Activated CD4-positive, CD25-positive, alpha-beta regulatory T cell treated with anti-CD3 and anti-CD28 coated beads, Interleukin-2, amount 50 U/mL, for 72 hours (primary cell): ENCODE results near the gene CHSY3.

Source experiments
- DNase-seq: peaks from one replicate; pipeline ENCODE4 v3.0.0; 2021

CHSY3 gene

GRCh38 chr5:130102960-130103359 lies 198.7 kb downstream of the CHSY3 start:
- no peak for DNase-seq

DNA sequence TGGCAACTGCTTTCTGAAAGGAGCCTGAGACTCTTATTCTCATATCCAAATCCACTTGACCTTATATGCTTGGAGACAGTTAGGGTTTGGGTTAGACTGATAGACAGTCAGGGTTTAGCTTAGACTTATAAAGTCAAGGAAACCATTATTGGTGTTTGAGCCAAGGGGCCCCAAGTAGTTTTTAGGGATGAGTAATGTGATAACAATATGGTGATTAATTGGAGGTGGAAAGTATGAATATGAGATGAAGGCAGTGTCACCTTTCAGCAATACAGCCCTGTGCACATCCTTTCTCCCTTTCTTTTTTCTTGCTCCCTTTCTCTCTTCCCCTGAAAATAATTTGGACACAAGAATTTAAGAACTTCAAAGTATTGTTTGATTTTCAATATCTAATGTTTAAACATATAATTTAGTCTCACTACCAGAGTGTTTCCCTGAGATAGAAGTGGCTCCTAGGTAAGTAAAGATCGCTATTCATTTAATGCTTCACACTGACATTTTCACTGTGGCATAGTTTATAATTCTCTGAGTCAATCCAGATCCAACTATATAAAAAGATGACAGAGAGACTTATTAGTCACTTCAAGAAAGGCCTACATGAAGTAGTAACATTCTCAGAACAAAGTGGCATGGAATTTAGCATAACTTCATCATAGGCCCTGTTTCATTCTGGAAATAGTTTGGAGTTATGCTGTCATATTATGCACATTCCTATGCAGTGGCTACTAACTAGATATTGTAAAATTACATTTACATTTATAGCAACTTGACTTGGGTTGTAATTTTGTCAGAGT lies 200.8 kb downstream of the CHSY3 start:
- no peak for DNase-seq

GRCh38 chr5:130106480-130106879 lies 202.2 kb downstream of the CHSY3 start:
- no peak for DNase-seq

DNA sequence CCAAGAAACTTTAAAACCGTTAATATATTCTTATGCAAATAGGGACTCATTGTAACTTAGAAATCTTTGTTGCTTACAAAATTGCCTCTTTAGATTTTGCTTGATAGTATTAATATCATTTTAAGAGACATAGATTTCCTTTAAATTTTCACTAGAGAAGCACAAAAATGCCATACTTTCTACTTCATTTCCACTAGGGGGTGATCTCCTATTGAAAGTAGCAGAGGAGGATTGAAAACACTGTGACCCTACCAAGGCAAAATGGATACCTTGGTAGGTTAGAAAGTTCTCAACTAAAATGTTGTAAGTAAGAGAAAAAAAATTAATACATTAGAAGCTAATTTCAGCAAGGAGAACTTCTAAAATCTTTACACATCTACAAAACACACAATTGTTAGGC lies 204.9 kb downstream of the CHSY3 start:
- no peak for DNase-seq

GRCh38 chr5:130110328-130110727 lies 206.1 kb downstream of the CHSY3 start:
- DNase-seq: no peak

GRCh38 chr5:130111746-130112145 lies 207.5 kb downstream of the CHSY3 start:
- no peak for DNase-seq

- DNase-seq: no peak
Observed at GRCh38 chr5:130112246-130112645, 208.0 kb downstream of the CHSY3 start.

GRCh38 chr5:130115686-130116085 lies 211.4 kb downstream of the CHSY3 start:
- no peak for DNase-seq

- DNase-seq: no peak
Observed at GRCh38 chr5:130116462-130116861, 212.2 kb downstream of the CHSY3 start.

DNA sequence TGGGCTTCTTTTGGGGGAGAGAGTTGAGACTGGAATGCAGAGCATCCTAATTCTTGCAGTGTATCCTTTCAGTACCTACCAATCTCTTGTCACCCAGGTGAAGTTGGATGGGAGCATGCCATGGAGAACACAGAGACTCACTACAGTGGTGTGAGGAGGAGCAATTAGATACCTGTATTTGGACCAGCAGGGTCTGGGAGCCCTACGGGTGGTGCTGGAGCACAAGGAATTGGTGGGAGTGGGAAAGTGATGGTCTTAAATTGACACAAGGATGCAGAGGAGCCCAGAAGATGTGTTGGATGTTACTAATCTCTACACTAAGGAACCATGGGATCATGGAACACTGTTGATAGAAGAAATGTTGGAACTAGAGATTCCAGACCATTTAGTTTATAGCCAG lies 212.7 kb downstream of the CHSY3 start:
- DNase-seq: no peak

GRCh38 chr5:130126746-130127145 lies 222.5 kb downstream of the CHSY3 start:
- no peak for DNase-seq

DNA sequence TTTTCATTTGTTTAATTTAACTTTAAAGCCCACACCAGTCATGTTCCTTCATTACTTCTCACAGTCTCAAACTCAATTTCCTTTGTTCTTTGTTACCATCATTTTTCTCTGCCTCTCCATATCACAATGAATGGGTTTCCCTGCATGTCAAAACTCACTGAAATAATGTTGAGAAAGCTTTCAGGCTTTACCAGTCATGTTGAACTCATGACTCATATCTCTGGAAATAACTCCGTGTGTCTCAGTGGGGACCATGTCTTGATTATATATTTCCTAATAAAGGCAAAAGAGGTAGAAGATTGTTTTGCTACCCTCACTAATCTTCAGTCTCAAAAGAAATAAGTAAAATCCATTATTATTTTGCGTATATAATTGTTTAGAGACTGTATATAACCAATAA lies 231.2 kb downstream of the CHSY3 start:
- DNase-seq: no peak

GRCh38 chr5:130136300-130136699 lies 232.0 kb downstream of the CHSY3 start:
- DNase-seq: no peak

- no peak for DNase-seq
Observed at GRCh38 chr5:130137681-130138080, 233.4 kb downstream of the CHSY3 start.

DNA sequence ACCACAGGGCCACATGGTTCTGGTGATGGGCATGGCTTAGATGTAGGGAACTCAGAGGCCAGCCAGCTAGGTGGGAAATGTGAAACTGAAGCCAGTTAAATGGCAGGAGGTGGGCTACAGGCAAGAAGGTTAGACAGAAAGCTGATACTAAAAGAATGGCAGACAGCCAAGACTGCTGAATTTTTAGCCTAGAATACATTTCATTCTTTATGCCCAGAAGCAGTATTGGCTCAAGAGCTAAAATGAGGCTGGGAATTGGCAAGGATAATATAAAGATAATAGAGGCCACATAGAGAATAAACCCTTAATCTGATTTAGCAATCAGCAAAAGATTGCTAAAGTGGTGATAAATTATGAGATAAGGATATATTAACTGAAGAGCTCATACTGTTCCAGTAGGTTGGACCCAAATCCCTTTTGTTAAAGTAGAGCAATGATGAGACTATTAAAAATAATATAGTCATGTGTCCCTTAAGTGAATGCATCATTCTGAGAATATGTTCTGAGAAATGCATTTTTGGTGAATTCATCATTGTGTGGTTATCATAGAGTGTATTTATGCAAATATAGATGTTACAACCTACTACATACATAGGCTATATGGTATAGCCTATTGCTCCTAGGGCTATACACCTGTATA lies 234.3 kb downstream of the CHSY3 start:
- no peak for DNase-seq

DNA sequence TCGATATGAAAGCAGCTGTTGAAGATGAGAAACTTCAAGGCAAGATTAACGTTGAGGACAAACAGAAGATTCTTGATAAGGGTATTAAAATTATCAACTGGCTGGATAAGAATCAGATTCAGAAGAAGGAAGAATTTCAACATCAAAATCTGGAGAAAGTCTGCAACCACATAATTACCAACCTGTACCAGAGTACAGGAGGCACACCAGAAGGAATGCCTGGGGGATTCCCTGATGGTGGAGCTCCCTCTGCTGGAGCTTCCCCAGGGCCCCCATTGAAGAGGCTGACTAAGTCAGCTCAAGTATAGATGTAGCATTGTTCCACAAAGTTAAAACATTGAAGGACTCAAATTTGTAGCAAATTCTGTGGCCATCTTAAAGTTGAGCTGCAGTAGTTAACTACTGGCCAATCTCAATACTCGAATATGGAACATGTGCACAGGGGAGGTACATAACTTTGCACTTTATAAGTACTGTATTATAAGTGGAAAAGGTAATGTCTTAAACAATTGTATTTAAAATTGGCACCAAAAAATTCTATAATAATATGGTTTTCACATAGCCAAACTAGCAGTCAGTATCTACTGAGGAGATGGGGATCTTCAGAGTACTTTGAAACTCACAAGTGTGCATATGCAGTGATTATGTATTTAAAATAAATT lies 237.5 kb downstream of the CHSY3 start:
- no peak for DNase-seq

DNA sequence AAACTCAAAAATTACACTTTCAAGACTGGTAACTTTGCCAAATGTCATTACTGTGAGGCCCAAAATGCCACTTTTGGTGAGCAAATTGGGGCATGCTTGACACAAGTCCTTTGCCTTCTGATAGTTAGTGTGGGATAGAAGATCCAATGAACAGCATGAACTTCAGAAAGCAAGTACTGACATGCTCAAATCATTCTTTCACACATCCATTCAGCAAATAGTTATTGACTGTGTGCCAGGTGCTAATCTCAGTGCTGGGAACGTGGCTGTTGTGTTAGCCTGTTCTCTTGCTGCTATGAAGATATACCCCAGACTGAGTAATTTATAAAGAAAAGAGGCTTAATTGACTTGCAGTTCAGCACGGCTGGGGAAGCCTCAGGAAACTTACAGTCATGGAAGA lies 247.0 kb downstream of the CHSY3 start:
- no peak for DNase-seq

DNA sequence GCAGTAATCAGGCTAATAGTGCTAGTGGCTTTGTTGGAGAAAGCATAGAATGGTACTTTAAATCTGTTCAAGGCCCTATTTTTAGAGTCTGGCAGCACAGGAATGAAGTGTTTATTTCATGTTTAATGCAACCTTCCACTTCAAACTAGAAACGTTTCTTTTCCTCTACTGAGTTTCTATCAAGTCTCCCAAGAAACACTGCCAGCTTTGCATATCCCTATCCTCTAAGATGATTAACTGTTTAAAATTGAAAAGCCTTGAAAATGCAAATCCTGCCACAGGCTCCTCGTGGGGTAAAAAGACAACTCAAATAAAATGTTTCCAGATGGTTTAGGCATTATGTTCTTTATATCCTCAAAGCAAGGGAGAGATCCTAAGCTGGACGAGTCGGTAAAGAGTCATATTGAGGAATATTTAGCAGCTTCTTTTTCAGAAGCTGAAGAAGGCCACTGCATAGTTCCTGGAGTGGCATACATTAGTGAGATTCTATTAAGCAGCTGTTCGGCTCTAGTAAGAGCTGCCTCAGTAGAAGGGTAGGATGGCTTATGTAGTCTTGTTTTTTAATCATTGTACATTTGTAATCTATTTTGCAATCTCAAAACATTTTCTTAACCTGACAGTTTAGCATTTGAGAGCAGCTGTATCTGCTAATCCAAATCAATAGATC lies 251.2 kb downstream of the CHSY3 start:
- DNase-seq: no peak

- no peak for DNase-seq
Observed at GRCh38 chr5:130158036-130158435, 253.8 kb downstream of the CHSY3 start.

DNA sequence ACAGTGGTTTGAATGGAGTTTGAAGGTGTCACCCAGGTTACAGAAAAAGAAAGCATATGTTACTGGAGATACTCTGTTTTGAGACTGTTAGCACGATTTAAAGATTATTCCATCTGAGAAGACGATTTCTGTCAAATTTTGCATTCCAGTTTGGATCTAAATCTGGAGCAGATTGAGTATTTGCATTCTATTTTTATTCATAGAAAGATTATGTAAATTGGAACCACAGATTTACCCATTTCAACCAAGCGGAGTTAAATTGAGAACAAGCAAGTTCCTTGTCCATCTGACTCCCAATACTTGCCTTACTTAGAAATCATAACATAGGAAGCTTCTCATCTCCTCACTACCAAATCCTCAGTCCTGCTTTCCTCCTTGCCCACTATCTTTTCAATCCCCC lies 255.7 kb downstream of the CHSY3 start:
- no peak for DNase-seq

GRCh38 chr5:130164966-130165365 lies 260.7 kb downstream of the CHSY3 start:
- no peak for DNase-seq

GRCh38 chr5:130166839-130167490 lies 262.7 kb downstream of the CHSY3 start:
- DNase-seq: no peak

GRCh38 chr5:130168211-130168610 lies 263.9 kb downstream of the CHSY3 start:
- DNase-seq: no peak
